GM12865 (cell line): ENCODE data around the gene SLC34A1.

Experiments
- DNase-seq: peaks from one replicate; pipeline ENCODE4 v3.0.0; 2010; ENCODE audit warnings: low read depth
- H3K4me3 ChIP-seq: 2 replicates; pipeline ENCODE4 v1.5.1; 2011; ENCODE audit warnings: mild to moderate bottlenecking, low read depth, low read length, control low read depth
- CTCF ChIP-seq: IDR thresholded peaks from 2 replicates; pipeline ENCODE4 v1.5.1; 2011; ENCODE audit warnings: low read length, control low read depth, low read depth, inconsistent platforms; ENCODE audit not compliant: insufficient read depth; ENCODE audit errors: missing control alignments

Gene SLC34A1

GRCh38 chr5:177350776-177351391 lies 33.4 kb upstream of the SLC34A1 start:
- TF ChIP-seq CTCF, result no peak
- H3K4me3 ChIP-seq, result peak overlapping the region; percentile 72
- peak; percentile 36 for DNase-seq

DNA sequence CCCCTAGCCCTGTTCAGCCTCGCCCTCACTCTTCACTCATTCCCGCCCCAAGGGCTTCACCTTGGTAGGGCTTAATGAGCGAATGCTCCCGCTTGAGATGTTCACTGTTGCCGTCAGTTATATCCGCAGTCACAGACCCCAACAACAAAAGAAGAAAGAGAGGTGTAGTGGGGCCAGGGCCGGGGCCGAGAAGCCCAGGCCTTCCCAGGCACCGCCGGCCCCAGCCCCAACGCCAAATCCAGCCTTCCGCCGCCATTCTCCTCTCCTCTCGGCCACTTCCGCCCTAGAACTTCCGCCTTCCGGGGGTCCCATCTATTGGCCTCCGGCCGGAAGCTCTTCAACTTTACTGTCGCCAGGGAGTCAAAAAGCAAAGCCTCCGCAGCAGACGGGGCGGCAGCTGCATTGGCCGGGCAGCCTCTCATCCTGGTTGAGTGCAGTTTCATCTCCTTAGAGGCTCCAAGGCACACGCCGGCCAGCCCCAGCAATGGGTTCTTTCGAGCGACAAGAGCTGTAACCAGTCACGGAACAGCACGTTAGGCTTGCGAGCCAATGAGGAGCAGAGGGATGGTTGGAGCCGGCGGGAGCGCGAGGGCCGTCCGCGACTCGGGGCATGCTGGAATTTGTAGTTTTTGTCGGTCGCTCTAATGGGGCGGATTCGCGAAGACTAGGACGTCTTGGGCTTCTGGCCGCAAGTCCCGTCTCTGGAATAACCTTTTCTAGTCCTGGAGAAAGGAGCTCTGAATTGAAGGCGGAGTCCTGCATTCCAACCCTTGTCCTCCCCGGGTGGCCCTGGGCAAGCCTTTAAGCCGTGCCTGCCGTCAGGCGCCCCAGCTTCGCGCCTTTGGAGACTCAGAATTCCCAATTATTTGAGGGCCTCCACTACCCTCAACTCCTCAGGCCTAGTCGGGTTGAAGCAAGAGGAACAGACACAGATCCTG lies 32.6 kb upstream of the SLC34A1 start, which contains the start of gene LMAN2:
LMAN2 (minus strand) TSS at position 277 of the 938 bp plus-strand sequence; CDS start at position 256, 21 bp downstream.
- no peak for TF ChIP-seq CTCF
- peak within 1 kb of the TSS; percentile 72 for H3K4me3 ChIP-seq
- peak; percentile 98 for DNase-seq

GRCh38 chr5:177353093-177353492 lies 31.1 kb upstream of the SLC34A1 start:
- no peak for DNase-seq
- no peak overlapping the region for H3K4me3 ChIP-seq
- TF ChIP-seq CTCF, result no peak

- TF ChIP-seq CTCF, result no peak
- no peak for DNase-seq
- no peak overlapping the region for H3K4me3 ChIP-seq
Measured at GRCh38 chr5:177354256-177354655, 30.0 kb upstream of the SLC34A1 start.

DNA sequence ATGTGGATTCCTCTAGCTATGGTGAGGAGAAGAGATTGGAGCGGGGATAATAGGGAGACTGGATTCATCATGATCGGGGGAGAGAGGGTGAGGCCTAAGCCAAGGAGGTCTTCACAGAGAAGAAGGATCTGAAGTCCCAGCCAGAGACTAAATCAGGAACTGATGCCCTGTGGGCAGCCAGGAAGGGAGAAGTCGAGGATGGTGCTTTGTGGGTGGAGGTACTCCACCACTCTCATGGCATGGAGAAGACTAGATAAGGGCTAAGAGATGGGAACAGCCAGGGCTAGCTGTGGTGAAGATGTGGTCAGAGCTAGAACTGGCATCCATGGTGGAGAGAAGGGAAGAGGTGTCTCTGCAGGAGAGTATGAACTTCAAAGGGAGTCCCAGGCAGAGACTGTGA lies 29.5 kb upstream of the SLC34A1 start:
- no peak for DNase-seq
- no peak for TF ChIP-seq CTCF
- no peak overlapping the region for H3K4me3 ChIP-seq

DNA sequence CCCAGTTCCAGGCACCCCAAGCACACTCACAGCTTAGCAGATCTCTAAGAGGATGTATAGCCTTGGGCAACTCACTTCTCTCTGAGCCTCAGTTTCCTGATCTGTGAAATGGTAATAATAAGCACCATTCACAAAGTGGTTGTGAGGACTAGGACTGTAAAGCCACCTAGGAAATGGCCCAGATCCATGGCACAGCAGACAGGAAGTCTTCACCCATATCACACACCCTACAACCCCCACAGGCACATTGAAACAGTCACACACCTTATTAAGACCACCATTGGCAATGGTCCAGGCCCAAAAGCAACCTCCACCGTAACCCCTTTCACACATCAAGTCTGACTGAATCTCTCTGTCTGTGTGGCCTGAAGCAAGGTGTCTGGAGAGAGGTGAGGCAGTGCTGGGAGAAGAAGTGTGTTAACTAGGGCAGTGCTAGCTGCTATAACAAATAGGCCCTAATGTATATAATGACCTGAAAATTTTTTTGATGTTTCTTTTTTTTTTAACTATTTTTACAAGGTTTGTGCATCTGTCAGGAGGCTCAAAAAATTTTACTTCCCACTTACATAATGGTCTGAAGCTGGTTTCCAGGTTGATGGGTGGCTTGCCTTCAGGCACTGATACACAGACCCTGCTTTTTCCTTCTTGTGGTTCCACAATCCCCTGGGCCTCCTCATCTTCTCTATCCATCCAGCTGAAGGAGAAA lies 28.9 kb upstream of the SLC34A1 start:
- DNase-seq, result no peak
- H3K4me3 ChIP-seq, result no peak overlapping the region
- no peak for TF ChIP-seq CTCF
